ENCODE data around the gene RAP1GAP2.

DNA sequence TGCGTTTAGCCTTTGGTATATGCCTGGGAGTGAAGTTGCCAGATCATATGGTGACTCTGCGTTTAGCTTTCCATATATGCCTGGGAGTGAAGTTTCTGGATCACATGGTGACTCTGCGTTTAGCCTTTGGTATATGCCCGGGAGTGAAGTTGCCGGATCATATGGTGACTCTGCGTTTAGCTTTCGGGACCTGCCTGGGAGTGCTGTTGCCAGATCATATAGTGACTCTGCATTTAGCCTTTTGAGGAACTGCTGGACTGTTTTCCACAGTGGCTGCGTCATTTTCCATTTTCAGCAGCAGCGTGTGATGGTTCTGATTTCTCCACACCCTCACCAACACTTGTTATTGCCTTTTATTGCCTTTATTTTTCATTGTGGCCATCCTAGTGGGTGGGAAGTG lies 194.2 kb downstream of the RAP1GAP2 start:
- TF ChIP-seq ESRRG (CRISPR knock-in tag; IDR thresholded peaks at IDR 0.05) (no peak), ZFP30 (CRISPR knock-in tag; IDR thresholded peaks at IDR 0.05) (no peak), ZFP3 (CRISPR knock-in tag; IDR thresholded peaks at IDR 0.05) (no peak)
